GM18870 (cell line): ENCODE data around the gene UFD1.

Source experiments
- ATAC-seq: cut with Tn5 transposase; IDR thresholded peaks from one replicate; pipeline ENCODE4 v1.9.1; 2021; ENCODE audit warnings: moderate library complexity; ENCODE audit not compliant: unreplicated experiment

UFD1 gene

DNA sequence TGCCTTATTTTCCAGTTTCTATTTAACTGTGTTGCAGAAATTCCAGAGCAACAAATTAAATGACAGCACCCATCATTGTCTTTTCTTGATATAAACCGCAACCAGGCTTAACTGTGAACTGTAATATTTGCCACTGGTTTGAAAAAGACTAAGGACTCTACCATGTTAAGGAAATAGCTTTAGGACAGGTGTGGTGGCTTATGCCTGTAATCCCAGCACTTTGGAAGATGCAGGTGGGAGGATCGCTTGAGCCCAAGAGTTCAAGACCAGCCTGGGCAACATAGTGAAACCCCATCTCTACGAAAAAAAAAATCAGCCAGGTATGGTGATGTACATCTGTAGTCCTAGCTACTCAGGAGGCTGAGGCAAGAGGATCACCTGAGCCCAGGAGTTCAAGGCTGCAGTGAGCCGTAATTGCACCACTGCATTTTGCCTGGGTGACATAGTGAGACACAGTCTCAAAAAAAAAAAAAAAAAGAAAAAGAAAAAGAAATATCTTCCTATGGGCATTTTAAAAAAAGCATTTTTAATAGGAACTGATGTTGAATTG is 76.3 kb downstream of the UFD1 start:
- ATAC-seq: no peak

DNA sequence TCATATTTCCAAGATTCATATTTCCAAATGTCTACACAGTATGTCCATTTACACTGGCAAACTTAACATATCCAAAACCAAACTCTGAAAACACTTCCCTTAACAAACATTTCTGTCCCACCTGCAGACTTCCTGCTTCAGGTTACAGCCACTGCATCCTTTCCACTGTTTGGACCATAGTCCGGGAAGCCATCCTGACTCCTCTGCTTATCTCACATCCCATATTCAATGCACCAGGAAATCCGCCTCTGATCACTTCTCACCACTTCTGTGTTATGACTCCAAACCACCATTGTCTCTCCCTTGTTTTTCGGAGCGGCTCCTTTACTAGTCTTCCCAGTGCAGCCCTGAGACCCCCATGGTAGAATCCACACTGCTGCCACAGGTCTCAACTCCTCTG is 77.5 kb downstream of the UFD1 start:
- ATAC-seq: no peak

DNA sequence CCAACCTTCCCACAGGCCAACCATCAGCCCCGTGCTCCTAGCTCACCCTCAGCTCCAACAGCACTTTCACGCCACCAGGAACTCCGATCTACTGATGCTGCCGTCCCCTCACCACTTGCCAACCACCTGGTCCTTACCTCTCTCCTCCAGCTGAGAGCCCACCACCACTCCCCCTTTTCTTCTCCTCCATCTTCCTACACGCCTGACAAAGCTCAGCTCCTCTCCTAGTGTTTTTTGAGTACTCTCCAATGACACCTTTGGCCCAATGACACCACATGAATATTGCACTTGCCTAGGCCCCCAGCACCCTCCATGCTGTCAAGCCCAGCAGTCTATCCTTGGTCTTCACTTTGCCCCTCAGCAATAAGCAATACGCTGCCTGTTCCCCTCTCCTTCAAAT is 78.1 kb downstream of the UFD1 start:
- ATAC-seq: no peak
